AG08395 (cell line): Measurements from ENCODE around the gene UGDH.
A peak's percentile ranks its signal among the peaks of the same experiment; 100 is the strongest.
"Not testable (repeated sequence)": the region's sequence is repeated elsewhere in the genome, so short reads cannot be mapped to it uniquely, and the experiment has no call there.

Source experiments
- DNase-seq: peaks from one replicate; pipeline ENCODE4 v3.0.0; 2012; ENCODE audit warnings: mixed read lengths, low spot score

UGDH gene

GRCh38 chr4:39529534-39529933 lies 2.3 kb upstream of the UGDH start:
- no peak for DNase-seq

GRCh38 chr4:39528061-39528465 lies 824 bp upstream of the UGDH start:
- peak; percentile 89 for DNase-seq

GRCh38 chr4:39526765-39527295 lies 409 bp downstream of the UGDH start:
- no peak for DNase-seq

GRCh38 chr4:39525822-39526690 lies 1.2 kb downstream of the UGDH start:
- no peak for DNase-seq

GRCh38 chr4:39524161-39524957 lies 2.9 kb downstream of the UGDH start:
- no peak for DNase-seq

GRCh38 chr4:39522068-39522467 lies 5.2 kb downstream of the UGDH start:
- DNase-seq, result no peak

GRCh38 chr4:39521253-39521919 lies 5.9 kb downstream of the UGDH start:
- DNase-seq, result peak; percentile 70

GRCh38 chr4:39518484-39518883 lies 8.8 kb downstream of the UGDH start:
- no peak for DNase-seq

- DNase-seq, result no peak
These were observed 10.8 kb downstream of the UGDH start for GRCh38 chr4:39516407-39516966.

GRCh38 chr4:39515669-39516401 lies 11.4 kb downstream of the UGDH start:
- not testable (repeated sequence) for DNase-seq

GRCh38 chr4:39514888-39515401 lies 12.3 kb downstream of the UGDH start:
- DNase-seq, result no peak

- not testable (repeated sequence) for DNase-seq
These were observed 13.0 kb downstream of the UGDH start for GRCh38 chr4:39514266-39514665.

GRCh38 chr4:39510348-39510929 lies 16.8 kb downstream of the UGDH start:
- DNase-seq, result no peak

GRCh38 chr4:39505581-39505980 lies 21.7 kb downstream of the UGDH start:
- no peak for DNase-seq

- DNase-seq, result no peak
These were observed 22.7 kb downstream of the UGDH start for GRCh38 chr4:39504538-39504937.

- DNase-seq, result not testable (repeated sequence)
These were observed 24.6 kb downstream of the UGDH start for GRCh38 chr4:39502664-39503035.

GRCh38 chr4:39502019-39502663 lies 25.1 kb downstream of the UGDH start:
- peak; percentile 79 for DNase-seq

GRCh38 chr4:39498727-39499020 lies 28.6 kb downstream of the UGDH start:
- no peak for DNase-seq

GRCh38 chr4:39497909-39498726 lies 29.1 kb downstream of the UGDH start:
- DNase-seq, result no peak
